Psoas muscle (tissue), 8 donors: ENCODE measurements around the gene TENM4. TPM values are rescaled to one million over a fixed set of nuclear protein-coding genes. Genes with fewer than 3 reads are reported as not detected.

ENCODE experiments used
- ATAC-seq, 4 donors: fragments of 200-7000 bp; cut with Tn5 transposase; one replicate each; pipeline ENCODE4 v1.9.1; 2020; ENCODE audit warnings: moderate library complexity in 3 of 4, mild to moderate bottlenecking in 2 of 4
- DNase-seq, 2 donors: peaks; one replicate each; pipeline ENCODE4 v3.0.0-alpha.2; 2020
- H3K27ac ChIP-seq: fragments of 200-600 bp; one replicate; pipeline ENCODE4 v1.8.0; 2022
- H3K27me3 ChIP-seq, 3 donors: fragments of 200-600 bp in 1 of 3; one replicate each; pipeline versions ENCODE4 v1.6.1 to v1.8.0; 2013 to 2022; ENCODE audit warnings: low read length in 2 of 3, mild to moderate bottlenecking in 2 of 3, moderate library complexity in 1 of 3; ENCODE audit not compliant: insufficient read depth in 3 of 3
- H3K36me3 ChIP-seq, 2 donors: fragments of 200-600 bp in 1 of 2; one replicate each; pipeline versions ENCODE4 v1.6.1 to v1.8.0; 2013 to 2022; ENCODE audit warnings: low read depth in 1 of 2, mild to moderate bottlenecking in 1 of 2, moderate library complexity in 1 of 2; ENCODE audit not compliant: insufficient read depth in 1 of 2
- H3K4me1 ChIP-seq: fragments of 200-600 bp; one replicate; pipeline ENCODE4 v1.8.0; 2022
- H3K4me3 ChIP-seq: fragments of 200-600 bp; one replicate; pipeline ENCODE4 v1.8.0; 2022; ENCODE audit warnings: mild to moderate bottlenecking
- H3K9me3 ChIP-seq: fragments of 200-600 bp; one replicate; pipeline ENCODE4 v1.8.0; 2022
- WGBS, 3 donors: extraction: QIAGEN DNeasy Blood & Tissue Kit; methylation state at CpG; one replicate each; pipeline versions ENCODE4 v1.1.6 to v1.1.7; 2013; 5-methylcytosine and 5-hydroxymethylcytosine counted together
- intact Hi-C, 2 donors: fragments of 100-400 bp; cut with DNase I; formaldehyde crosslinking; loops; one replicate each; pipeline versions ENCODE4 v1.11.0 to v1.14.2; 2022
- polyA plus RNA-seq, 3 donors: library from polyadenylated mRNA; stranded (reverse); fragments of 200-250 nt; gene quantifications; one replicate each; pipeline ENCODE4 v1.2.3, GENCODE V29; 2013
- total RNA-seq, 4 donors: library from RNA; stranded (reverse); fragmentation: NEBNext Ultra II Directional in 2 of 4; extraction: Animal tissue kit (Norgen Biotek cat#: 25700) in 2 of 4; gene quantifications; one replicate each; pipeline versions ENCODE4 v1.2.1 to v1.2.4, GENCODE V29; 2021 to 2023
- TF ChIP-seq, protein P1 (sequence below): fragments of 200-600 bp; IDR thresholded peaks from one replicate; pipeline ENCODE4 v1.8.0; 2022; ENCODE audit warnings: antibody characterized with exemption
- donor health status: healthy with polysubstance abuse.
- donor health status: DM: no; HTN: no; CAD: no; lungs with moderate emphysema.
- donor health status: Bipolar disorder and iron deficiency.
- donor health status: healthy.
- donor health status: DM: yes; HTN: yes; CAD: no.
- donor health status: DM: no; HTN: no; CAD: no.
- donor health status: DM: no; HTN: no; CAD: no.
- donor health status: DM: yes; HTN: yes; CAD: no.

The TENM4 gene
- total and polyA plus RNA-seq, 7 donors: 0.05 to 1.7 (median 0.48) TPM

- H3K4me1 ChIP-seq: no peaks in the 10 kb centered on the region
- TF ChIP-seq, protein P1, sequence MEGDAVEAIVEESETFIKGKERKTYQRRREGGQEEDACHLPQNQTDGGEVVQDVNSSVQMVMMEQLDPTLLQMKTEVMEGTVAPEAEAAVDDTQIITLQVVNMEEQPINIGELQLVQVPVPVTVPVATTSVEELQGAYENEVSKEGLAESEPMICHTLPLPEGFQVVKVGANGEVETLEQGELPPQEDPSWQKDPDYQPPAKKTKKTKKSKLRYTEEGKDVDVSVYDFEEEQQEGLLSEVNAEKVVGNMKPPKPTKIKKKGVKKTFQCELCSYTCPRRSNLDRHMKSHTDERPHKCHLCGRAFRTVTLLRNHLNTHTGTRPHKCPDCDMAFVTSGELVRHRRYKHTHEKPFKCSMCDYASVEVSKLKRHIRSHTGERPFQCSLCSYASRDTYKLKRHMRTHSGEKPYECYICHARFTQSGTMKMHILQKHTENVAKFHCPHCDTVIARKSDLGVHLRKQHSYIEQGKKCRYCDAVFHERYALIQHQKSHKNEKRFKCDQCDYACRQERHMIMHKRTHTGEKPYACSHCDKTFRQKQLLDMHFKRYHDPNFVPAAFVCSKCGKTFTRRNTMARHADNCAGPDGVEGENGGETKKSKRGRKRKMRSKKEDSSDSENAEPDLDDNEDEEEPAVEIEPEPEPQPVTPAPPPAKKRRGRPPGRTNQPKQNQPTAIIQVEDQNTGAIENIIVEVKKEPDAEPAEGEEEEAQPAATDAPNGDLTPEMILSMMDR: no peak
- WGBS, 3 donors: 58 to 66% (median 60%) methylated on average over 8 of the region's 8 CpGs
- H3K4me3 ChIP-seq: no peak overlapping the region
- H3K9me3 ChIP-seq: no peaks in the 10 kb centered on the region
- DNase-seq (no peak), ATAC-seq (no peak)
- no peaks in the 10 kb centered on the region for H3K36me3 ChIP-seq
- intact Hi-C loops: no loop called here
- H3K27ac ChIP-seq: no peak overlapping the region
- peaks cover 2 to 4% (median 2%) of the 10 kb centered on the region in 3 donors for H3K27me3 ChIP-seq
Observed at GRCh38 chr11:79346021-79346420, 94.8 kb downstream of the TENM4 start.

GRCh38 chr11:79344753-79345294 lies 96.0 kb downstream of the TENM4 start:
- no peak for DNase-seq
- WGBS, 3 donors: 65 to 74% (median 72%) methylated on average over 3 of the region's 3 CpGs

GRCh38 chr11:79342686-79343085 lies 98.1 kb downstream of the TENM4 start:
- Histone ChIP-seq H3K9me3 (no peaks in the 10 kb centered on the region), H3K27ac (no peak overlapping the region), H3K4me3 (no peak overlapping the region), H3K4me1 (no peaks in the 10 kb centered on the region), H3K36me3 (no peaks in the 10 kb centered on the region), H3K27me3 (peaks cover 0 to 2% (median 2%) of the 10 kb centered on the region in 3 donors)
- intact Hi-C loops: no loop called here
- 71 to 78% (median 75%) methylated on average over 6 of the region's 6 CpGs for WGBS, 3 donors
- ATAC-seq: no peak
- TF ChIP-seq, protein P1: no peak
- no peak for DNase-seq

More at GRCh38 chr11:79344753-79345294, 96.0 kb downstream of the TENM4 start:
- H3K9me3 ChIP-seq: no peaks in the 10 kb centered on the region
- ATAC-seq: no peak
- no peak overlapping the region for H3K4me3 ChIP-seq
- H3K4me1 ChIP-seq: no peaks in the 10 kb centered on the region
- intact Hi-C loops: no loop called here
- peaks cover 2 to 4% (median 2%) of the 10 kb centered on the region in 3 donors for H3K27me3 ChIP-seq
- TF ChIP-seq, protein P1: no peak
- H3K27ac ChIP-seq: no peak overlapping the region
- H3K36me3 ChIP-seq: no peaks in the 10 kb centered on the region

DNA sequence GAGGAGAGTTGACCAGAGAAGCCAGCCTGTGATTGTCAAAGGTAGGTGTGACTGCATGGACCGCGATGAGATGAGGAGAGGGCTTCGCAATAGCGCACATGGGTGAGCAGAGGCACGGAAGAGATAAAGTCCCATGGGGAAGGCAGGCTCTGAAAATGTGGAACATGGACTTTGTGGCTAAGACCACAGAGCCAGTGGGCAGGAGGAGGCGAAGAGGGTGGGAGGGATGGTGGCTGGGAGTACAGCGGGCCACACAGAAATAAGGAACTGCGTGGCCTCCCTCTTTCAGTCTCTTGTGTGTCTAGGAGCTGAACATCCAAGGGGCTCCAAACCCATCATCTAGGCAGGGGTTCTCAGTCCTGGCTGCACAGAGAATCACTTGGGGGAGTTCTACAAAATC lies 98.6 kb downstream of the TENM4 start:
- Histone ChIP-seq H3K27me3 (peaks cover 0 to 2% (median 0%) of the 10 kb centered on the region in 3 donors), H3K4me3 (no peak overlapping the region), H3K27ac (no peak overlapping the region), H3K36me3 (no peaks in the 10 kb centered on the region), H3K9me3 (no peaks in the 10 kb centered on the region), H3K4me1 (no peaks in the 10 kb centered on the region)
- intact Hi-C loops: no loop called here
- WGBS, 3 donors: 91 to 95% (median 95%) methylated on average over 8 of the region's 8 CpGs
- ATAC-seq: no peak
- TF ChIP-seq, protein P1: no peak
- no peak for DNase-seq

- H3K27me3 ChIP-seq: no peaks in the 10 kb centered on the region
- TF ChIP-seq, protein P1: no peak
- no peaks in the 10 kb centered on the region for H3K9me3 ChIP-seq
- 70 to 86% (median 72%) methylated on average over 3 of the region's 3 CpGs for WGBS, 3 donors
- intact Hi-C loops: no loop called here
- DNase-seq: no peak
- H3K4me1 ChIP-seq: no peaks in the 10 kb centered on the region
- H3K4me3 ChIP-seq: no peak overlapping the region
- no peak overlapping the region for H3K27ac ChIP-seq
- no peak for ATAC-seq
- no peaks in the 10 kb centered on the region for H3K36me3 ChIP-seq
Observed at GRCh38 chr11:79340535-79340934, 100.3 kb downstream of the TENM4 start.
